Activated naive CD4-positive, alpha-beta T cell treated with anti-CD3 and anti-CD28 coated beads, Interleukin-2, amount 50 U/mL, for 24 hours (primary cell): ENCODE results near the gene PRUNE1.
A peak's percentile ranks its signal among the peaks of the same experiment; 100 is the strongest.

ENCODE experiments used
- H3K27ac Mint-ChIP-seq: one replicate; pipeline ENCODE4 v1.8.0; 2021; ENCODE audit warnings: mild to moderate bottlenecking, mixed read lengths
- H3K27me3 Mint-ChIP-seq: one replicate; pipeline ENCODE4 v1.8.0; 2021; ENCODE audit warnings: mixed read lengths
- H3K36me3 Mint-ChIP-seq: one replicate; pipeline ENCODE4 v1.8.0; 2021; ENCODE audit warnings: mixed read lengths
- H3K4me1 Mint-ChIP-seq: one replicate; pipeline ENCODE4 v1.8.0; 2021; ENCODE audit warnings: mixed read lengths
- H3K4me3 Mint-ChIP-seq: one replicate; pipeline ENCODE4 v1.8.0; 2021; ENCODE audit warnings: mild to moderate bottlenecking, mixed read lengths
- H3K9me3 Mint-ChIP-seq: one replicate; pipeline ENCODE4 v1.8.0; 2021; ENCODE audit warnings: mixed read lengths

Gene PRUNE1

GRCh38 chr1:151009674-151010345 is 1.6 kb downstream of the PRUNE1 start:
- Mint-ChIP-seq H3K27me3 (no peaks in the 10 kb centered on the region), H3K36me3 (peaks cover 3% of the 10 kb centered on the region), H3K27ac (no peak overlapping the region), H3K9me3 (no peaks in the 10 kb centered on the region), H3K4me1 (peaks cover 76% of the 10 kb centered on the region), H3K4me3 (peak overlapping the region; percentile 89)

- peaks cover 3% of the 10 kb centered on the region for H3K36me3 Mint-ChIP-seq
- H3K4me1 Mint-ChIP-seq, result peaks cover 75% of the 10 kb centered on the region
- H3K4me3 Mint-ChIP-seq, result no peak overlapping the region
- H3K9me3 Mint-ChIP-seq, result no peaks in the 10 kb centered on the region
- no peak overlapping the region for H3K27ac Mint-ChIP-seq
- no peaks in the 10 kb centered on the region for H3K27me3 Mint-ChIP-seq
Measured at GRCh38 chr1:151010346-151010726, 2.1 kb downstream of the PRUNE1 start.

DNA sequence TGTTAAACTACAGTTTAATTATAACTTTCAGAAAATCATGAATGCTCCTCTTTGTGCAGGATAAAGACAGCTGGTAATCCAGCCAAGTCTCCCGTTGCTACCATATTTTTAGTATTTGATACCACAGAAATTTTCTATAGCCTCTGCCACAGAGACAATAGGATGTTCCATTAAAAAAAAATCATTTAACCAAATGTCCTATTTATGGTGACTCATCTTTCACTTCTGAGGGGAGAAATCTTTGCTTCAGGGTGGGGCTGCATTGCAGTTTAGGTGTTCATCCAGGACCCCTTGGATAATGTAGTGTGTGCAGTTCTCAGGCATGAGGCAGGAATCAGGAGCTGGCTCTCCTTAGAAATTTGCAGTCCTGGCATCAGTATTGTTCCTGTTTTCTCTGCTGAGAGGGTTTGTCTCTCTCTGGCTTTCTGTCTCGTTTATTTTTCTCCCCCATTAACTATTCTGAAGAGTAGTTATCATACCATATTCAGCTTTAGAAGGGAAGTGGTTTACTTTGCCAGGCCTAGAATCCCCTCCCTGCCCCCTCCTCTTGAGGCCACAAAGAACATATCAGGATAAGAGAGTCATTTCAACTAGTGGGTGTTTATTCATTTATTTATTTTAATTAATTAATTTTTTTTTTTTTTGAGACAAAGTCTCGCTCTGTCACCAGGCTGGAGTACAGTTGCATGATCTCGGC is 3.1 kb downstream of the PRUNE1 start:
- Mint-ChIP-seq H3K4me3 (peak overlapping the region; percentile 16), H3K4me1 (peaks cover 65% of the 10 kb centered on the region), H3K36me3 (peaks cover 3% of the 10 kb centered on the region), H3K9me3 (no peaks in the 10 kb centered on the region), H3K27me3 (no peaks in the 10 kb centered on the region), H3K27ac (peak overlapping the region; percentile 19)

DNA sequence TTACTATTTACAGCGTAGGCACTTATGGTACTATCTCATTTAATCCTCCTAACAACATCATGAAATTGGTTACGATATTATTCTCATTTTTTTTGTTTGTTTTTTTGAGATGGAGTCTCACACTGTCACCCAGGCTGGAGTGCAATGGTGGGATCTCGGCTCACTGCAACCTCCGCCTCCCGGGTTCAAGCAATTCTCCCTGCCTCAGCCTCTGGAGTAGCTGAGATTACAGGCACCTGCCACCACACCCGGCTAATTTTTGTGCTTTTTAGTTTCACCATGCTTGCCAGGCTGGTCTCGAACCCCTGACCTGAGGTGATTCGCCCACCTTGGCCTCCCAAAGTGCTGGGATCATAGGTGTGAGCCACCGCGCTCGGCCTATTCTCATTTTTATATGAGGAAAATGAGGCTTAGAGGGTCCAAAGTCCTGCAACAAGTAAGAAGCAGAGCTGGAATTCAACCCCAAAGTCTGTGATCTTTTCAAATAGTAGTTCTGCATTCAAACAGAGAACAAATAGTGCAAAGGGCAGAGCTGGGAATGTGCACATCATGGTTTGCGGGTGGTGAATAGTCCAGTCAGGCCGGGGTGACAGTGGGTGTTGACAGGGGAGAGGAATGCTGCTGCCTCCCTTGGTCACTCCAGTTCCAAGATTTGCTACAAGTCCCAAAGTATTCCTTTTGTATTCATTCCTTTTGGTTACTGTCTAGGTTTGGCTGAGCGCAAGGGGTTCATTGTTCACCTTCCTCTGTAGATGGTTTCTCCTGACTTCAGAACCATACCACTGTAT is 4.6 kb downstream of the PRUNE1 start:
- H3K36me3 Mint-ChIP-seq, result peaks cover 3% of the 10 kb centered on the region
- H3K4me3 Mint-ChIP-seq, result no peak overlapping the region
- H3K27me3 Mint-ChIP-seq, result no peaks in the 10 kb centered on the region
- H3K27ac Mint-ChIP-seq, result peak overlapping the region; percentile 59
- H3K4me1 Mint-ChIP-seq, result peaks cover 53% of the 10 kb centered on the region
- H3K9me3 Mint-ChIP-seq, result no peaks in the 10 kb centered on the region

GRCh38 chr1:151013518-151013917 is 5.3 kb downstream of the PRUNE1 start:
- peaks cover 3% of the 10 kb centered on the region for H3K36me3 Mint-ChIP-seq
- H3K27me3 Mint-ChIP-seq, result no peaks in the 10 kb centered on the region
- no peak overlapping the region for H3K4me3 Mint-ChIP-seq
- no peaks in the 10 kb centered on the region for H3K9me3 Mint-ChIP-seq
- peaks cover 47% of the 10 kb centered on the region for H3K4me1 Mint-ChIP-seq
- no peak overlapping the region for H3K27ac Mint-ChIP-seq

- Mint-ChIP-seq H3K27me3 (no peaks in the 10 kb centered on the region), H3K27ac (peak overlapping the region; percentile 84)
Measured at GRCh38 chr1:151024540-151025146, 16.4 kb downstream of the PRUNE1 start.

GRCh38 chr1:151026460-151026859 is 18.2 kb downstream of the PRUNE1 start:
- Mint-ChIP-seq H3K4me3 (no peak overlapping the region), H3K27me3 (no peaks in the 10 kb centered on the region), H3K36me3 (peaks cover 7% of the 10 kb centered on the region), H3K9me3 (no peaks in the 10 kb centered on the region), H3K27ac (no peak overlapping the region), H3K4me1 (peaks cover 6% of the 10 kb centered on the region)

More at GRCh38 chr1:151024540-151025146, 16.4 kb downstream of the PRUNE1 start:
- Mint-ChIP-seq H3K36me3 (peaks cover 6% of the 10 kb centered on the region), H3K4me3 (no peak overlapping the region), H3K9me3 (no peaks in the 10 kb centered on the region), H3K4me1 (peaks cover 6% of the 10 kb centered on the region)

DNA sequence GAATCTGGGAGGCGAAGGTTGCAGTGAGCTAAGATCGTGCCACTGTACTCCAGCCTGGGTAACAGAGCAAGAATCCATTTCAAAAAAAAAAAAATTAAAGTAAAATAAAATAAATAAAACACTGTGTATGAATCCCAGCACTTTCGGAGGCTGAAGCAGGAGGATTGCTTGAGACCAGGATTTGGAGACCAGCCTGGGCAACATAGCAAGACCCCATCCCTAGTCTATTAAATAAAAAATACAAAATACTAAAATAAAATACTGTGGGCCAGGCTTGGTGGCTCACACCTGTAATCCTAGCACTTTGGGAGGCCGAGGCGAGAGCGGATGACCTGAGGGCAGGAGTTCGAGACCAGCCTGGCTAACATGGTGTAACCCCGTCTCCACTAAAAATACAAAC is 23.9 kb downstream of the PRUNE1 start:
- Mint-ChIP-seq H3K27ac (no peak overlapping the region), H3K36me3 (peaks cover 10% of the 10 kb centered on the region), H3K4me3 (no peak overlapping the region), H3K9me3 (no peaks in the 10 kb centered on the region), H3K27me3 (no peaks in the 10 kb centered on the region), H3K4me1 (peaks cover 18% of the 10 kb centered on the region)

DNA sequence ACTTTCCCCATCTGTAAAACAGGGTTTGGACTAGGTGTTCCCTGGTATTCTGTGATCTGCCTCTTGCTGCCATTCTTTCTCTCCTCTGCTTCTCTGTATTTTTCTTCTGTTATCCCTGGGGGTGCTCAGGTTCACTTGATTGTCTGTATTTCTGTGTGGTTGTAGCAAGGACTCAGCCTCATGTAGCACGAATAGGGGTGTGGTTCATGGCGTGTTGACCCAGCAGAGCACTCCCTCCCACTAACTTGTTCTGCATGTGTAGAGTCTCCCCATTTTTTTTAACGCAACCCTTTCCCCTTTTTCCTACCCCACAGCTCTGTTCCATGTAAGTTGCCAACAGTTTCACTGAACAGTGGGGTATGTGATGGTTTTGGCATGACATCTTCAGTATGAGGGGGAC is 26.9 kb downstream of the PRUNE1 start:
- Mint-ChIP-seq H3K27ac (peak overlapping the region; percentile 42), H3K4me3 (no peak overlapping the region), H3K27me3 (no peaks in the 10 kb centered on the region), H3K36me3 (peaks cover 9% of the 10 kb centered on the region), H3K4me1 (peaks cover 19% of the 10 kb centered on the region), H3K9me3 (no peaks in the 10 kb centered on the region)

GRCh38 chr1:151036356-151036755 is 28.1 kb downstream of the PRUNE1 start, which contains the start of gene BNIPL:
Gene BNIPL (plus strand): TSS chr1:151036586. CDS start chr1:151036726, 140 bp downstream.
- Mint-ChIP-seq H3K27me3 (no peaks in the 10 kb centered on the region), H3K9me3 (no peaks in the 10 kb centered on the region), H3K27ac (peak within 1 kb of the TSS; percentile 43), H3K36me3 (peaks cover 7% of the 10 kb centered on the region), H3K4me1 (peaks cover 23% of the 10 kb centered on the region), H3K4me3 (no peak within 1 kb of the TSS)

- Mint-ChIP-seq H3K4me1 (peaks cover 23% of the 10 kb centered on the region), H3K4me3 (no peak overlapping the region), H3K36me3 (peaks cover 7% of the 10 kb centered on the region), H3K27ac (peak overlapping the region; percentile 15), H3K27me3 (no peaks in the 10 kb centered on the region), H3K9me3 (no peaks in the 10 kb centered on the region)
Measured at GRCh38 chr1:151037032-151037431, 28.8 kb downstream of the PRUNE1 start.

DNA sequence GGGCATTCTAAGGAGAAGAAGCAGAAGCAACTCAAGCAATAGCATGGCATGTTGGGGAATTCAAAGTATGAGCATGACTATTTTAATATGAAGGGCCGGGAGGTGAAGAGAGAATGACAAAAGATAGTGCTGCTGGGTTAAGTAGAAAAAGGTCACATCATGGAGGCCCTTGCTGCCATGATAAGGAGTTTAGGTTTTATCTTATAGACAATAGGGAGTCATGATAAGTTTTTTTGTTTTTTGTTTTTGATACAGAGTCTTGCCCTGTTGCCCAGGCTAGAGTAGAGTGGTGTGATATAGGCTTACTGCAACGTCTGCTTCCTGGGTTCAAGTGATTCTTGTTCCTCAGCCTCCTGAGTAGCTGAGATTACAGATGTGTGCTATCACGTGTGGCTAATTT is 31.3 kb downstream of the PRUNE1 start:
- H3K36me3 Mint-ChIP-seq, result peaks cover 5% of the 10 kb centered on the region
- H3K4me3 Mint-ChIP-seq, result no peak overlapping the region
- no peak overlapping the region for H3K27ac Mint-ChIP-seq
- H3K9me3 Mint-ChIP-seq, result no peaks in the 10 kb centered on the region
- peaks cover 39% of the 10 kb centered on the region for H3K4me1 Mint-ChIP-seq
- H3K27me3 Mint-ChIP-seq, result no peaks in the 10 kb centered on the region

DNA sequence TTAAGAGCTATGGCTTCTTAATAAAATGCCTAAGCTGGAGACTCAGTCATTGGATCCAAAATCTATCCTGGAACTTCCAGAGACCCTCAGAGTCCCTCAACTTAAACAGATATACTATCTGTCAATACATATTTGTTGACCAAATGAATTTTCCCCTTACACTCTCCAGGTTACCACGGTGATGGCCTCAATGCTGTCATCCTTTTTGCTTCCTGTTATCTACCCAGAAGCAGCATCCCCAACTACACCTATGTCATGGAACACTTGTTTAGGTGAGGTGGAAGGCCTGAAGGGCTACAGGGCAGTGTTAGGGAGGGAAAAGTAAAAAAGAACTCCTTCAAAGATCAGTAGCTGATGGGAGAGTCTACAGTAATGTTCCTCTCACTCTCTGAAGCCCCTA is 34.9 kb downstream of the PRUNE1 start:
- Mint-ChIP-seq H3K9me3 (no peaks in the 10 kb centered on the region), H3K36me3 (peaks cover 5% of the 10 kb centered on the region), H3K4me3 (no peak overlapping the region), H3K27ac (no peak overlapping the region), H3K27me3 (no peaks in the 10 kb centered on the region), H3K4me1 (peaks cover 46% of the 10 kb centered on the region)

GRCh38 chr1:151047591-151047924 is 39.3 kb downstream of the PRUNE1 start, which contains the start of gene C1orf56:
Gene C1orf56 (plus strand): TSS chr1:151047751. CDS start chr1:151047848, 97 bp downstream.
- H3K36me3 Mint-ChIP-seq, result peaks cover 8% of the 10 kb centered on the region
- peak within 1 kb of the TSS; percentile 92 for H3K4me3 Mint-ChIP-seq
- no peaks in the 10 kb centered on the region for H3K9me3 Mint-ChIP-seq
- peak within 1 kb of the TSS; percentile 85 for H3K27ac Mint-ChIP-seq
- peaks cover 83% of the 10 kb centered on the region for H3K4me1 Mint-ChIP-seq
- H3K27me3 Mint-ChIP-seq, result no peaks in the 10 kb centered on the region

GRCh38 chr1:151047925-151048644 is 39.8 kb downstream of the PRUNE1 start:
- peak overlapping the region; percentile 85 for H3K27ac Mint-ChIP-seq
- H3K36me3 Mint-ChIP-seq, result peaks cover 8% of the 10 kb centered on the region
- H3K27me3 Mint-ChIP-seq, result no peaks in the 10 kb centered on the region
- H3K9me3 Mint-ChIP-seq, result no peaks in the 10 kb centered on the region
- peaks cover 83% of the 10 kb centered on the region for H3K4me1 Mint-ChIP-seq
- peak overlapping the region; percentile 92 for H3K4me3 Mint-ChIP-seq
